ENCODE results near the gene GALNS. TPM values are rescaled to one million over a fixed set of nuclear protein-coding genes. Genes with fewer than 3 reads are reported as not detected.

Gene GALNS
- total and polyA plus RNA-seq, 2 of the 8 experiments (the other 6 are each of a cell fraction or from before 2014, with no cell fraction given) = 8.9 to 17.8 TPM

GRCh38 chr16:88844419-88845036 is 12.2 kb downstream of the GALNS start:
- WGBS, 2 experiments (ENCODE audit: extremely low coverage in 1 of 2, insufficient coverage in 1 of 2, insufficient read length in 1 of 2, insufficient replicate concordance in 2 of 2, low coverage in 1 of 2, low lambda C conversion rate in 2 of 2, missing lambda C conversion rate in 1 of 2) = 72% methylated on average over 10 of the region's 11 CpGs; no CpG with 5 or more reads in 1 of the 2 experiments
- no peaks in the 10 kb centered on the region for H3K9me3 ChIP-seq (ENCODE audit: insufficient read depth in 2 of 2, low read depth in 1 of 2, low read length in 1 of 2)
- H3K79me2 ChIP-seq (ENCODE audit: control insufficient read depth in 1 of 2, insufficient read depth in 2 of 2, low read length in 2 of 2) = no peaks in the 10 kb centered on the region
- no peak overlapping the region for H4K91ac ChIP-seq (replicated peaks; ENCODE audit: insufficient read length, low read length)
- no peak overlapping the region for H2BK5ac ChIP-seq (ENCODE audit: low read depth, low read length)
- no peak overlapping the region for H4K5ac ChIP-seq (ENCODE audit: insufficient read length, low read depth, low read length)
- no peak overlapping the region for H2BK20ac ChIP-seq (ENCODE audit: low read length)
- no peak overlapping the region for H2BK120ac ChIP-seq (replicated peaks; ENCODE audit: low read depth, low read length)
- ChIA-PET CTCF (ENCODE audit: partially characterized antibody) (interaction anchor here (0.6 to 1.1 kb wide), 4 partner anchors 8 to 722 kb away, joined by 3 to 4 read pairs (median 4); no protein-coding TSS in a partner anchor), POLR2A (ENCODE audit: partially characterized antibody) (no interaction called here)
- no peaks in the 10 kb centered on the region for H3K23me2 ChIP-seq (ENCODE audit: low read depth, low read length)
- H3K4me3 ChIP-seq (ENCODE audit: extremely low read depth in 1 of 4, insufficient read depth in 2 of 4, low read depth in 3 of 4, low read length in 4 of 4) = no peak overlapping the region
- no peak overlapping the region for H3K9ac ChIP-seq (replicated peaks in 1 of 4; ENCODE audit: extremely low read depth in 1 of 4, low read depth in 3 of 4, low read length in 3 of 4)
- no peak overlapping the region for H3K27ac ChIP-seq (ENCODE audit: low read depth, low read length)
- FAIRE-seq (no peak), DNase-seq (ENCODE audit: low read depth in 1 of 2, low spot score in 2 of 2) (no peak)
- no peak overlapping the region for H4K8ac ChIP-seq (ENCODE audit: extremely low read depth, insufficient read depth, low read length)
- H3K27me3 ChIP-seq (replicated peaks in 1 of 4; ENCODE audit: control insufficient read depth in 3 of 4, extremely low read depth in 1 of 4, insufficient read depth in 3 of 4, low read length in 3 of 4) = no peaks in the 10 kb centered on the region
- no peak overlapping the region for H3K23ac ChIP-seq (ENCODE audit: insufficient read length)
- no peak overlapping the region for H2BK15ac ChIP-seq (ENCODE audit: low read length)
- no peaks in the 10 kb centered on the region for H3K4me1 ChIP-seq (replicated peaks in 1 of 4; ENCODE audit: control insufficient read depth in 3 of 4, insufficient read depth in 4 of 4, low read length in 3 of 4)
- no peak overlapping the region for H3K56ac ChIP-seq (replicated peaks; ENCODE audit: insufficient read length, low read depth, low read length)
- no peak overlapping the region for H2AFZ ChIP-seq (ENCODE audit: low read length)
- no peak overlapping the region for H3K18ac ChIP-seq (ENCODE audit: extremely low read depth, low read length)
- no peak overlapping the region for H3K14ac ChIP-seq (ENCODE audit: insufficient read length)
- H3K4me2 ChIP-seq (ENCODE audit: insufficient read depth in 1 of 2, low read depth in 2 of 2, low read length in 2 of 2) = no peak overlapping the region
- no peak overlapping the region for H2BK12ac ChIP-seq (ENCODE audit: low read depth, low read length)
- no peak overlapping the region for H3K4ac ChIP-seq (replicated peaks; ENCODE audit: insufficient read length, low read depth, low read length)
- peaks cover 0 to 4% (median 0%) of the 10 kb centered on the region in 4 experiments; a peak in 2 of 8 replicates for H3K36me3 ChIP-seq (ENCODE audit: control insufficient read depth in 2 of 4, insufficient read depth in 4 of 4, low read length in 3 of 4)
- peaks cover 0 to 2% of the 10 kb centered on the region in 2 experiments for H4K20me1 ChIP-seq (replicated peaks in 1 of 2; ENCODE audit: control insufficient read depth in 1 of 2, insufficient read depth in 2 of 2, low read length in 2 of 2)
- H3K79me1 ChIP-seq (ENCODE audit: low read depth, low read length) = no peaks in the 10 kb centered on the region
- H2AK5ac ChIP-seq (ENCODE audit: low read depth, low read length) = no peak overlapping the region
- TF ChIP-seq SAP30 (IDR thresholded peaks at IDR 0.05; ENCODE audit: insufficient read depth, insufficient replicate concordance, low read length) (no peak), EP300 (IDR thresholded peaks at IDR 0.05; ENCODE audit: borderline replicate concordance in 1 of 2, low read depth in 2 of 2, low read length in 2 of 2) (no peak), GABPA (IDR thresholded peaks at IDR 0.05; ENCODE audit: borderline replicate concordance, insufficient read depth, low read length) (peak; percentile 62; the same call in 1 of the 2 replicates), NANOG (IDR thresholded peaks at IDR 0.05; ENCODE audit: insufficient read depth, low read depth, low read length, poor library complexity, severe bottlenecking) (no peak)
